Common myeloid progenitor, CD34-positive (primary cell): ENCODE results near the gene STRN3.
A peak's percentile ranks its signal among the peaks of the same experiment; 100 is the strongest.

ENCODE experiments used
- CTCF ChIA-PET: fragments of 350-600 bp; sonication (Branson Sonifier 250); formaldehyde crosslinking; loops from one replicate; lab custom pipeline; 2021; ENCODE audit warnings: antibody characterized with exemption; lab: Charles Lee
- POLR2A ChIA-PET: fragments of 350-600 bp; sonication (Branson Sonifier 250); formaldehyde crosslinking; loops from one replicate; lab custom pipeline; 2021; ENCODE audit warnings: antibody characterized with exemption; lab: Charles Lee
- DNase-seq, 3 donors: peaks; one replicate each; pipeline versions ENCODE4 v3.0.0 to v3.0.0-alpha.2; 2013
- H3K27ac ChIP-seq, 2 experiments: 1 replicate in 1 of 2; 2 replicates in 1 of 2; pipeline ENCODE4 v1.7.0; 2013; ENCODE audit warnings: inconsistent platforms in 2 of 2, low read length in 2 of 2, mild to moderate bottlenecking in 2 of 2, low read depth in 1 of 2, moderate library complexity in 1 of 2; ENCODE audit not compliant: severe bottlenecking in 2 of 2, insufficient read depth in 1 of 2, poor library complexity in 1 of 2
- H3K27me3 ChIP-seq, 5 experiments: replicated peaks in 2 of 5; 1 replicate in 3 of 5; 2 replicates in 2 of 5; pipeline versions ENCODE4 v1.6.1 to v1.7.0; 2013; ENCODE audit warnings: low read length in 4 of 5, mild to moderate bottlenecking in 2 of 5, moderate library complexity in 2 of 5, inconsistent platforms in 1 of 5; ENCODE audit not compliant: insufficient read depth in 5 of 5, control insufficient read depth in 4 of 5
- H3K36me3 ChIP-seq, 4 experiments: 1 replicate in 2 of 4; 2 replicates in 2 of 4; pipeline versions ENCODE4 v1.6.1 to v1.7.0; 2013; ENCODE audit warnings: low read length in 3 of 4, control low read depth in 1 of 4, mild to moderate bottlenecking in 1 of 4; ENCODE audit not compliant: control insufficient read depth in 4 of 4, insufficient read depth in 4 of 4
- H3K4me1 ChIP-seq, 4 experiments: 1 replicate in 3 of 4; 2 replicates in 1 of 4; pipeline versions ENCODE4 v1.6.1 to v1.7.1; 2013; ENCODE audit warnings: low read length in 3 of 4, mild to moderate bottlenecking in 3 of 4, control low read depth in 1 of 4, inconsistent platforms in 1 of 4, moderate library complexity in 1 of 4; ENCODE audit not compliant: control insufficient read depth in 4 of 4, insufficient read depth in 4 of 4; ENCODE audit errors: control extremely low read depth in 1 of 4
- H3K4me3 ChIP-seq, 7 experiments: 1 replicate in 4 of 7; 2 replicates in 3 of 7; pipeline versions ENCODE4 v1.5.1 to v1.7.0; 2013; ENCODE audit warnings: mild to moderate bottlenecking in 7 of 7, low read length in 6 of 7, moderate library complexity in 6 of 7, inconsistent platforms in 2 of 7, low read depth in 2 of 7, control low read depth in 1 of 7; ENCODE audit not compliant: insufficient read depth in 4 of 7, control insufficient read depth in 1 of 7; ENCODE audit errors: extremely low read depth in 1 of 7
- H3K9me3 ChIP-seq, 5 experiments: 1 replicate in 4 of 5; 2 replicates in 1 of 5; pipeline versions ENCODE4 v1.6.1 to v1.7.1; 2013; ENCODE audit warnings: low read length in 4 of 5, mild to moderate bottlenecking in 2 of 5, inconsistent platforms in 1 of 5, low read depth in 1 of 5, moderate library complexity in 1 of 5; ENCODE audit not compliant: control insufficient read depth in 4 of 5, insufficient read depth in 2 of 5; ENCODE audit errors: control extremely low read depth in 1 of 5
- WGBS: methylation state at CpG from one replicate; pipeline ENCODE4 v1.1.5; 2013; ENCODE audit not compliant: insufficient coverage; 5-methylcytosine and 5-hydroxymethylcytosine counted together

Gene STRN3

GRCh38 chr14:30882431-30882830, 143.7 kb downstream of the STRN3 start:
- no peak for DNase-seq
- no peaks in the 10 kb centered on the region for H3K36me3 ChIP-seq
- ChIA-PET CTCF (no interaction called here), POLR2A (no interaction called here)
- no peaks in the 10 kb centered on the region for H3K9me3 ChIP-seq
- no peaks in the 10 kb centered on the region for H3K4me1 ChIP-seq
- no peak overlapping the region for H3K27ac ChIP-seq
- peaks cover 0 to 4% (median 0%) of the 10 kb centered on the region in 5 experiments for H3K27me3 ChIP-seq
- H3K4me3 ChIP-seq, result no peak overlapping the region
- WGBS, result 100% methylated on average over 1 of the region's 1 CpG

- no peak overlapping the region for H3K4me3 ChIP-seq
- no peak overlapping the region for H3K27ac ChIP-seq
- WGBS, result 100% methylated on average over 1 of the region's 4 CpGs
- no peak for DNase-seq
- H3K9me3 ChIP-seq, result no peaks in the 10 kb centered on the region
- peaks cover 2 to 19% (median 17%) of the 10 kb centered on the region in 4 experiments for H3K4me1 ChIP-seq
- H3K36me3 ChIP-seq, result no peaks in the 10 kb centered on the region
- peaks cover 13 to 53% (median 22%) of the 10 kb centered on the region in 5 experiments for H3K27me3 ChIP-seq
- POLR2A ChIA-PET, result no interaction called here
- CTCF ChIA-PET, result no interaction called here
Observed at GRCh38 chr14:30876692-30877091, 149.5 kb downstream of the STRN3 start.

- Histone ChIP-seq H3K36me3 (no peaks in the 10 kb centered on the region), H3K4me3 (peak overlapping the region in 2 of 7 experiments; percentile 68 to 78), H3K27me3 (peaks cover 13 to 56% (median 22%) of the 10 kb centered on the region in 5 experiments), H3K27ac (no peak overlapping the region), H3K9me3 (no peaks in the 10 kb centered on the region), H3K4me1 (peaks cover 2 to 19% (median 17%) of the 10 kb centered on the region in 4 experiments)
- ChIA-PET CTCF (interaction anchor here (0.7 kb wide), 1 partner anchor 19 kb away, joined by 3 read pairs; no protein-coding TSS in a partner anchor), POLR2A (no interaction called here)
- no peak for DNase-seq
- WGBS, result no CpG with 5 or more reads among the region's 9 CpGs
Observed at GRCh38 chr14:30875788-30876053, 150.5 kb downstream of the STRN3 start.

GRCh38 chr14:30874999-30875787, 151.0 kb downstream of the STRN3 start:
- ChIA-PET POLR2A (no interaction called here), CTCF (interaction anchor here (0.7 kb wide), 1 partner anchor 20 kb away, joined by 3 read pairs; no protein-coding TSS in a partner anchor)
- 4% methylated on average over 30 of the region's 48 CpGs for WGBS
- no peaks in the 10 kb centered on the region for H3K9me3 ChIP-seq
- H3K36me3 ChIP-seq, result no peaks in the 10 kb centered on the region
- peaks cover 13 to 60% (median 22%) of the 10 kb centered on the region in 5 experiments for H3K27me3 ChIP-seq
- peaks cover 2 to 19% (median 17%) of the 10 kb centered on the region in 4 experiments for H3K4me1 ChIP-seq
- H3K27ac ChIP-seq, result no peak overlapping the region
- H3K4me3 ChIP-seq, result peak overlapping the region in 6 of 7 experiments; percentile 3 to 78 (median 66)
- peak in 2 of 3 donors; percentile 35 to 45 for DNase-seq

DNA sequence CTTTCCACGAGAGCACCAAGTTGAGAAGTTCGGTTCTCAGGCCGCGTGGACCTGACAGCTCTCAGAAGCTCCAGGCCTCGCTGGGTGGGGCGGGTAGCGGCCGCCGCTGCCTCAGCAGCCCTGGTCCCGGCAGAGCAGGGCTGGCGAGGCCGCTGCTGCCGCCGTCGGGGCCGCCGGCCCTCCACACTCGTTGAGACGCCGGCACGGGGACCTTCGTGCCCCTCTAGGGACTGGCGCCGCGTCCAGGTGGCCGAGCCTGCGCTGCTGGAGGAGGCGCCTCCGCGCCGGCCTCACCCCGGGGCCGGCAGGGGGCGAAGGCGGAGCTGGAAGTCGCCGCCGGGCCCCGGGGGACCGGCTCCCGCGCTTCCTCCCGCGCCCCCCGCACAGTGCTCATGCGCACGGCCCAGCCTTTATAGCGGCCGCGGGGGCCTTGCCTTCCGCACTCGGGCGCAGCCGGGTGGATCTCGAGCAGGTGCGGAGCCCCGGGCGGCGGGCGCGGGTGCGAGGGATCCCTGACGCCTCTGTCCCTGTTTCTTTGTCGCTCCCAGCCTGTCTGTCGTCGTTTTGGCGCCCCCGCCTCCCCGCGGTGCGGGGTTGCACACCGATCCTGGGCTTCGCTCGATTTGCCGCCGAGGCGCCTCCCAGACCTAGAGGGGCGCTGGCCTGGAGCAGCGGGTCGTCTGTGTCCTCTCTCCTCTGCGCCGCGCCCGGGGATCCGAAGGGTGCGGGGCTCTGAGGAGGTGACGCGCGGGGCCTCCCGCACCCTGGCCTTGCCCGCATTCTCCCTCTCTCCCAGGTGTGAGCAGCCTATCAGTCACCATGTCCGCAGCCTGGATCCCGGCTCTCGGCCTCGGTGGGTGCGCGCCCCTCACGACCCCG, 151.8 kb downstream of the STRN3 start, which contains the start of gene COCH:
TSS of gene COCH (plus strand) at position 440 of the 879 bp plus-strand sequence. CDS start at position 820, 380 bp downstream.
- ChIA-PET CTCF (interaction anchor here (1.4 kb wide), 1 partner anchor 16 kb away, joined by 3 read pairs; no protein-coding TSS in a partner anchor), POLR2A (no interaction called here)
- peaks cover 2 to 19% (median 17%) of the 10 kb centered on the region in 4 experiments for H3K4me1 ChIP-seq
- no peaks in the 10 kb centered on the region for H3K9me3 ChIP-seq
- DNase-seq, result peak; percentile 28 to 56 (median 38)
- 1% methylated on average over 99 of the region's 99 CpGs for WGBS
- H3K27me3 ChIP-seq, result peaks cover 15 to 60% (median 22%) of the 10 kb centered on the region in 5 experiments
- no peak within 1 kb of the TSS for H3K27ac ChIP-seq
- no peaks in the 10 kb centered on the region for H3K36me3 ChIP-seq
- H3K4me3 ChIP-seq, result peak within 1 kb of the TSS; percentile 4 to 78 (median 65)

- H3K36me3 ChIP-seq, result no peaks in the 10 kb centered on the region
- POLR2A ChIA-PET, result no interaction called here
- WGBS, result 64% methylated on average over 18 of the region's 20 CpGs
Observed at GRCh38 chr14:30873308-30874119, 152.7 kb downstream of the STRN3 start.

More at GRCh38 chr14:30873308-30874119, 152.7 kb downstream of the STRN3 start:
- DNase-seq, result no peak
- Histone ChIP-seq H3K9me3 (no peaks in the 10 kb centered on the region), H3K4me3 (peak overlapping the region in 6 of 7 experiments; percentile 4 to 78 (median 66)), H3K27ac (no peak overlapping the region), H3K27me3 (peaks cover 15 to 60% (median 22%) of the 10 kb centered on the region in 5 experiments), H3K4me1 (peaks cover 2 to 19% (median 17%) of the 10 kb centered on the region in 4 experiments)
- CTCF ChIA-PET, result interaction anchor here (1.4 kb wide), 1 partner anchor 17 kb away, joined by 3 read pairs; no protein-coding TSS in a partner anchor
